IPS-15b (cell line): Measurements from ENCODE around the gene DNHD1.

Source experiments
- H3K27me3 ChIP-seq: one replicate; pipeline ENCODE4 v1.6.1; 2013; ENCODE audit warnings: low read length; ENCODE audit not compliant: control insufficient read depth, insufficient read depth
- H3K36me3 ChIP-seq: one replicate; pipeline ENCODE4 v1.6.1; 2013; ENCODE audit warnings: low read length; ENCODE audit not compliant: control insufficient read depth, insufficient read depth
- H3K4me1 ChIP-seq: one replicate; pipeline ENCODE4 v1.6.1; 2013; ENCODE audit warnings: mild to moderate bottlenecking, low read length; ENCODE audit not compliant: control insufficient read depth, insufficient read depth
- H3K4me3 ChIP-seq: one replicate; pipeline ENCODE4 v1.5.1; 2013; ENCODE audit warnings: low read depth, low read length
- H3K9ac ChIP-seq: one replicate; pipeline ENCODE4 v1.6.1; 2013; ENCODE audit warnings: low read depth, mild to moderate bottlenecking, low read length
- H3K9me3 ChIP-seq: one replicate; pipeline ENCODE4 v1.6.1; 2013; ENCODE audit warnings: mild to moderate bottlenecking, low read length; ENCODE audit not compliant: control insufficient read depth, insufficient read depth

The DNHD1 gene

GRCh38 chr11:6483015-6483414 is 14.1 kb upstream of the DNHD1 start:
- peaks cover 23% of the 10 kb centered on the region for H3K36me3 ChIP-seq
- H3K4me3 ChIP-seq = no peak overlapping the region
- H3K27me3 ChIP-seq = no peaks in the 10 kb centered on the region
- H3K9ac ChIP-seq = no peak overlapping the region
- peaks cover 5% of the 10 kb centered on the region for H3K4me1 ChIP-seq
- H3K9me3 ChIP-seq = no peaks in the 10 kb centered on the region

DNA sequence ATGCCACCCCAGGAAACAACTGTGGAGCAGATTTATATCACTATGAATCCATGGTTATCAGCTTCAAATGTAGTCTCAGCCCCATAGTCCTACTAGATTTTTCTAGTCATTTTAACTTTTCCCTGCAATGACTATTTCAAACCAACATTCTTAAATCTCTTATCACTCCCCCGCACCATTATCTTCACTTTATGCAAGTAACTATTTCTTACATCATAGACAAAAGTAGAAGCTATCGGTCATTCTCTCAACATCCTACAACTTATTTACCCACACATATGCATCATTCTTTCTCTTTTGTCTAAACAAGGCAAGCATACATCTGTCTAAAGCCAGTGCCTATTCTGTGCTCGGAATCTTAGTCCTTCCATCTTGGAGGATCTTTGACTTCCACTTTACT is 11.4 kb upstream of the DNHD1 start:
- Histone ChIP-seq H3K27me3 (no peaks in the 10 kb centered on the region), H3K4me1 (no peaks in the 10 kb centered on the region), H3K36me3 (peaks cover 10% of the 10 kb centered on the region), H3K4me3 (no peak overlapping the region), H3K9ac (no peak overlapping the region), H3K9me3 (no peaks in the 10 kb centered on the region)

DNA sequence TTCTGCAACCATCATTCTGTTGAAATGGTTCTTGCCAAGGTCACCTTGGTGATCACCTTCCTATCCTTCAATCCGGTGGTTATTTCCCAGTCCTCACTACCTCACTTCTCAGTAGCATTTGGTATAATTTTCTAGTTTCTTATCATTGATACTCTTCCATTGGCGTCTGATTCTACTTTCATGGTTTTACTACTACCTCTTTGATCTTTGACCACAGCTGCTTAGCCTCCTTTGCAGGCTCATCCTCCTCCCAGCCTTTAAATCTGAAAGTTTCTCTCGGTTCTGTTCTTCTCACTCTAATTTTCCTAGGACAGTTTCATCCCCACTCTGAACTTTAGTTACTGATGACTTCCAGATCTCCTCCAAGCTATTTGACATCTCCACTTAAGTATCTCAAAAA is 10.8 kb upstream of the DNHD1 start:
- peaks cover 10% of the 10 kb centered on the region for H3K36me3 ChIP-seq
- no peaks in the 10 kb centered on the region for H3K27me3 ChIP-seq
- H3K4me3 ChIP-seq = no peak overlapping the region
- no peaks in the 10 kb centered on the region for H3K4me1 ChIP-seq
- H3K9me3 ChIP-seq = no peaks in the 10 kb centered on the region
- H3K9ac ChIP-seq = no peak overlapping the region

DNA sequence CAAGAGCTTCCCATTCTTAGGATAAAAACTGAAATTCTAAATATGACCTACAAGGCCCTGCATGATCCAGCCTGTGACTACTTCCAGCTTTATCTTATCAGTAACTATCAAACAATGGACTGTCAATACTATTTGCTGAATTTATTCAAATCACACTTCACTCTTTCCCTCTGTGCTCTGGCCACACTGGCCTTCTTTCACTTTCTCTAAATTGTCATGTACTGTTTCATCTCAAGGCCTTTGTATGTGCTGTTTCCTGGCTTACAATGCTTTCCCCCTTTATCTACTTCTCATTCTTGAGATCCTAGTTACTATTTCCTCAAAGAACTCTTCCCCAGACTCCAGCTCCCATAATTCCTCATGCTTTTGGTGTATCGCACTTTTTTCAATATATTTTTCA is 10.1 kb upstream of the DNHD1 start:
- H3K27me3 ChIP-seq = no peaks in the 10 kb centered on the region
- no peaks in the 10 kb centered on the region for H3K9me3 ChIP-seq
- no peak overlapping the region for H3K9ac ChIP-seq
- H3K4me3 ChIP-seq = no peak overlapping the region
- H3K4me1 ChIP-seq = no peaks in the 10 kb centered on the region
- peaks cover 10% of the 10 kb centered on the region for H3K36me3 ChIP-seq

DNA sequence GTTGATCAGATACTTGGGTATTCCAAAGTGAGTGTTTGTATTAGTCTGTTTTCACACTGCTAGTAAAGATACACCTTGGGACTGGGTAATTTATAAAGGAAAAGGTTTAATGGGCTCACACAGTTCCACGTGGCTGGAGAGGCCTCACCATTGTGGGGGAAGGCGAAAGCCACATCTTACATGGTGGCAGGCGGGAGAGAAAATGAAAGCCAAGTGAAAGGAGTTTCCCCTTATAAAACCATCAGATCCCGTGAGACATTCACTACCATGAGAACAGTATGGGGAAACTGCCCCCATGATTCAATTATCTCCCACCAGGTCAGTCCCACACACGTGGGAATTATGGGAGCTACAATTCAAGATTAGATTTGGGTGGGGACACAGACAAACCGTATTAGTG is 8.7 kb upstream of the DNHD1 start:
- Histone ChIP-seq H3K4me1 (no peaks in the 10 kb centered on the region), H3K9ac (no peak overlapping the region), H3K9me3 (no peaks in the 10 kb centered on the region), H3K36me3 (peaks cover 7% of the 10 kb centered on the region), H3K4me3 (no peak overlapping the region), H3K27me3 (no peaks in the 10 kb centered on the region)

DNA sequence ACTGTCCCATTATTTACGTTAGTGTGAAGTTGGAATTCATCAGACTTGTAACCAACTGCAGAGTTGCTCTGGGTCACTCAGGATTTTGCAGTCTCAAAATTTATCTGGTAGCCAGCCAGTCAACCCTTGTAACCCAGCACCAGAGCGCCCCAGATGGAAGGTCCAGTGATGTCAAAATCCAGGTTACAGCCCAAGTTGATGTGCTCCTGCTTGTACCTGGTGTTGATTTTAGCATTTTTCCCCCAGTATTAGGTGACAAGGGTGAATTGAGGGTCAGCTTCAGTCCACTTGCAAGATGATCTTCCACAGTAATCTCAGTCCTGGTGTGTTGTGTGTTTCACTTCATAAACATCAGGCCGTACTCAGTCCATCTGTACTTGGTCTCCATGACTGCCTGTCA is 8.3 kb upstream of the DNHD1 start:
- Histone ChIP-seq H3K36me3 (peaks cover 7% of the 10 kb centered on the region), H3K4me1 (no peaks in the 10 kb centered on the region), H3K9ac (no peak overlapping the region), H3K27me3 (no peaks in the 10 kb centered on the region), H3K4me3 (no peak overlapping the region), H3K9me3 (no peaks in the 10 kb centered on the region)

GRCh38 chr11:6489306-6489705 is 7.8 kb upstream of the DNHD1 start:
- H3K4me3 ChIP-seq = no peak overlapping the region
- H3K36me3 ChIP-seq = peaks cover 7% of the 10 kb centered on the region
- H3K27me3 ChIP-seq = no peaks in the 10 kb centered on the region
- H3K9me3 ChIP-seq = no peaks in the 10 kb centered on the region
- H3K4me1 ChIP-seq = no peaks in the 10 kb centered on the region
- H3K9ac ChIP-seq = no peak overlapping the region

GRCh38 chr11:6498121-6498520 is 1.0 kb downstream of the DNHD1 start:
- H3K36me3 ChIP-seq = no peaks in the 10 kb centered on the region

DNA sequence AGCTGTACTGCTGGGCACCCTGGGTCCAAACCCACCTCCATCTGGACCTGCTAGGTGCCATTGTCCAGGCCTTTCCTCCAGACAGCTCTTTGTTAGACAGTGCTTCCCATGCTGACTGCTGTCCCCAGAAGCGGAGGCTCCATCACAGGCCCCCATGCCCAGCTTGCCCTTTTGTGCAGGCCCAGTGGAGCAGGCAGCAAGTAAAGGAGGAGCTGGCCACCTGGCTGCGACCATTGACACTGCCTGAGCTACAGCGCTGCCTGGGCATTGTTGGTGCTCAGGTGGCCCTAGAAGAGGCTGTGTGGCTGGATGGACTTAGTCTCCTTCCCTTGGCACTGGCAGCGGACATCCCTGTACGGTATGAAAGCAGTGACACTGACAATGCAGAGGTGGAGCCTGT is 1.5 kb downstream of the DNHD1 start:
- no peaks in the 10 kb centered on the region for H3K36me3 ChIP-seq
- no peaks in the 10 kb centered on the region for H3K9me3 ChIP-seq
- H3K27me3 ChIP-seq = no peaks in the 10 kb centered on the region
- H3K4me3 ChIP-seq = no peak overlapping the region
- peaks cover 4% of the 10 kb centered on the region for H3K4me1 ChIP-seq
- no peak overlapping the region for H3K9ac ChIP-seq

More at GRCh38 chr11:6498121-6498520, 1.0 kb downstream of the DNHD1 start:
- H3K4me3 ChIP-seq = no peak overlapping the region
- no peak overlapping the region for H3K9ac ChIP-seq
- H3K27me3 ChIP-seq = no peaks in the 10 kb centered on the region
- H3K4me1 ChIP-seq = peaks cover 4% of the 10 kb centered on the region
- no peaks in the 10 kb centered on the region for H3K9me3 ChIP-seq

- no peaks in the 10 kb centered on the region for H3K9me3 ChIP-seq
- no peak overlapping the region for H3K9ac ChIP-seq
- no peaks in the 10 kb centered on the region for H3K4me1 ChIP-seq
- H3K27me3 ChIP-seq = no peaks in the 10 kb centered on the region
- no peaks in the 10 kb centered on the region for H3K36me3 ChIP-seq
- H3K4me3 ChIP-seq = no peak overlapping the region
Measured at GRCh38 chr11:6502382-6502781, 5.3 kb downstream of the DNHD1 start.

GRCh38 chr11:6504166-6504565 is 7.1 kb downstream of the DNHD1 start:
- Histone ChIP-seq H3K9ac (no peak overlapping the region), H3K4me3 (no peak overlapping the region), H3K4me1 (no peaks in the 10 kb centered on the region), H3K36me3 (no peaks in the 10 kb centered on the region), H3K27me3 (no peaks in the 10 kb centered on the region), H3K9me3 (no peaks in the 10 kb centered on the region)

DNA sequence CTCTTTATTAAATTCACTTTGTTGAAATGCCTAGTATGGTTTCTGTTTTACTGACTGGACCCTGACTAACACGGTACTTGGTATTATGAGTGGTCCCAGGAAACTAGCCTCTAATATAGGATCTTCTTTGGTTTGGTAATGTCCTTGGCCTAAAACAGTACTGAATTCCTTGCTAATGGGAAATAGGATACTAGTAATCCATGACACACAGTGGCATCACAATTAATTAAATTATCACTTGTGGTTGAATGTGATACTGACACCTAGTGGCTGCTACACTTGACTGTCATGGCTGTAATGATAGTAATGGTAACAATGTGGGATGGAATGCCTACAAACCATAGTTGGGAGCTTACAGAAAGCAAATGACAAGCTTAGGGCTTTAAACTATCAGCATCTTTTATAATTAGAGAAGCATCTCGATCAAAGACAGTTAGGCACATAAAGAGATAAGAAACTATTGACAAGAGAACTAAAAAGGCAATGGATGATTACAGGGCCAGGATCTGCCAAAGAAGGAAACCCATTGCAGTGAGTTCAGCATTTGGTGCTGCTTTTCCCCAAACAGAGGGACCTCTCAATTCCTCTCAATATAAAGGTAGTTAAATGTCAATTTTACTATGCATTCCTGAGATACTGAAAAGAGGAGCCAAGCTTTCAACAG is 8.6 kb downstream of the DNHD1 start:
- no peaks in the 10 kb centered on the region for H3K4me1 ChIP-seq
- no peak overlapping the region for H3K9ac ChIP-seq
- H3K27me3 ChIP-seq = no peaks in the 10 kb centered on the region
- H3K9me3 ChIP-seq = no peaks in the 10 kb centered on the region
- H3K36me3 ChIP-seq = no peaks in the 10 kb centered on the region
- H3K4me3 ChIP-seq = no peak overlapping the region
